GM12801 (cell line): ENCODE results near the gene ANXA4.

Experiments
- TF ChIP-seq, protein P1 (sequence below): IDR thresholded peaks from one replicate; pipeline ENCODE4 v1.5.1; 2011; ENCODE audit warnings: control low read depth; ENCODE audit not compliant: insufficient read length; ENCODE audit errors: extremely low read depth

The ANXA4 gene

DNA sequence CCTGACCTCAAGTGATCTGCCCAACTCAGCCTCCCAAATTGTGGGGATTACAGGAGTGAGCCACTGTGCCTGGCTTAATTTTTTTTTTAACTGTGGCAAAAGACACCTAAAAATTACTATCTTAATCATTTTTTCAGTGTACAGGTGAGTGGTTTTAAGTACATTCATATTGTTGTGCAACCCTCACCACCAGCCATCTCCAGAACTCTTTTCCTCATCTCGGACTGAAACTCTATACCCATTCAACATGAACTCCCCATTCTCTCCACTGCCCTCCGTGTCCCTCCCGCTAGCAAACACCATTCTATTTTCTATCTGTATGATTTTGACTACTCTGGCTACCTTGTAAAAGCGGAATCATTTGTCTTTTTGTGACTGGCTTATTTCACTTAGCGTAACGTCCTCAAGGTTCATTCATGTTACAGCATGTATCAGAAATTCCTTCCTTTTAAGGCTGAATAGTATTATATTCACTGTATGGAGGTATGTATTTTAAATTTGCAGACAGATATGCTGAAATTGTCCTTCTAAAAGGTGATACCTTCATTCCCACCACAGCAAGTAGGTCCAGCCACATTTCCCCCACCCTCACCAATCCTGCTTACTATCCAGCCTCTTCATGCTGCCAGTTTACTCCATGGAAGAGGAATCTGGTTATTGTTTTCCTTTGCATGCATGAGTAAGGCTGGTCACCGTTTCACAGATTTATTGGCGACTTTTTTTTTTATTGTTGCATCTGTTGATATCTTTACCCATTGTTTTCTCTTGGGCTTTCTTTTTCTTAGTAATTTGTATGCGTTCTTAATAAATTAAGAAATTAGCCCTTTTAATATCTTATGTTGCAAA is 40.6 kb upstream of the ANXA4 start:
- TF ChIP-seq, protein P1, sequence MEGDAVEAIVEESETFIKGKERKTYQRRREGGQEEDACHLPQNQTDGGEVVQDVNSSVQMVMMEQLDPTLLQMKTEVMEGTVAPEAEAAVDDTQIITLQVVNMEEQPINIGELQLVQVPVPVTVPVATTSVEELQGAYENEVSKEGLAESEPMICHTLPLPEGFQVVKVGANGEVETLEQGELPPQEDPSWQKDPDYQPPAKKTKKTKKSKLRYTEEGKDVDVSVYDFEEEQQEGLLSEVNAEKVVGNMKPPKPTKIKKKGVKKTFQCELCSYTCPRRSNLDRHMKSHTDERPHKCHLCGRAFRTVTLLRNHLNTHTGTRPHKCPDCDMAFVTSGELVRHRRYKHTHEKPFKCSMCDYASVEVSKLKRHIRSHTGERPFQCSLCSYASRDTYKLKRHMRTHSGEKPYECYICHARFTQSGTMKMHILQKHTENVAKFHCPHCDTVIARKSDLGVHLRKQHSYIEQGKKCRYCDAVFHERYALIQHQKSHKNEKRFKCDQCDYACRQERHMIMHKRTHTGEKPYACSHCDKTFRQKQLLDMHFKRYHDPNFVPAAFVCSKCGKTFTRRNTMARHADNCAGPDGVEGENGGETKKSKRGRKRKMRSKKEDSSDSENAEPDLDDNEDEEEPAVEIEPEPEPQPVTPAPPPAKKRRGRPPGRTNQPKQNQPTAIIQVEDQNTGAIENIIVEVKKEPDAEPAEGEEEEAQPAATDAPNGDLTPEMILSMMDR = no peak

DNA sequence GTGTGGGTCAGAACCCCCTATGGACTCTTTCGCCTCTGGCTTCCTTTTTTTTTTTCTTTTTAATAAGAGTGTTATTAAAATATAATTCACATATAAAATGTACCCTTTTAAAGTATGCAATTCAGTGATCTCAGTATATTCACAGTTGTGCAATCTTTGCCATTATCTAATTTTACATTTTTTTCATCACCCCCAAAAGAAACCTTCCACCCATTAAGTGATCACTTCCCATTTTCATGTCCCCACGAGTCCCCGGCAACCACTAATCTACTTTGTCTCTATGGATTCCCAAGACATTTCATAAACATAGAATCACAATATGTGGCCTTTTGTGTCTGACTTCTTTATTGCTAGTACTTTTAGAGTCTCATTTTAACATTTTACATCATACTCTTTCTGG is 38.7 kb upstream of the ANXA4 start:
- TF ChIP-seq, protein P1 = no peak

DNA sequence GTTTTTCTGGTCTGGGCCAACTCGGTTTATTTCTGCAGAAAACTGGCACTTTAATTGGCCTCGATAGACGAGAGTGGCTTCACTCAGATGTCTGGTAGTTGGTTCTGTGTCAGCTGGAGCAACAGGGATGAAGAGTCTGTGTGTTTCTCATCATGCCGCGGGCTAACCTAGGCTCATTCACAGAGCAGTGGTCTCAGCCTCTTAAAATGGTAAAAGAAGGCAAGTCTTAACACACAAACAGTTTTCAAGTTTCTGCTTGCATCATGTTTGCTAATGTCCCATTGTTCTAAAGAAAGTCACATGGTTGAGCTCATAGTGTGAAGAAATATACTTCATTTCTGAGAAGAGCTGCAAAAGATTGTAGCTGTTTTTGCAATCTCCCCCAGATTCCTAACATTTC is 37.5 kb upstream of the ANXA4 start:
- TF ChIP-seq, protein P1 = no peak

DNA sequence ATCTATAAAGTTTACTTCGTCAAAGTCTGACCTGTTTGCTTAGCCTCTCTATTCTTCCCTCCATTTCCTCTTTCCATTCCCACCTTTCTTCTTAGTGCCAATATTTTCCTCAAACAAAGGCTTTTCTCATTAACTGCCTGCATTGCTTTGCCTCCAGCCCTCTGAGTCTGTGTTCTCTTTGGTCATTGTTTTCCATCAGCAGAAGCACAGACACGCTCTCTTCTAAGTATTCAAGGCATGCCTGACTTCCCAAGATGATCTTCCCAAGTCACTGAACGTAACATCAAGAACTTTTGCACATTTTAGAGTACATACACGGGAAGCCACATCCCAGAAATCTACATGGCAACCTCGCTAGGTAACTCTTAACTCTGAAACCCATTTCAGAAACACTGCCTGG is 32.6 kb upstream of the ANXA4 start:
- TF ChIP-seq, protein P1 = no peak

DNA sequence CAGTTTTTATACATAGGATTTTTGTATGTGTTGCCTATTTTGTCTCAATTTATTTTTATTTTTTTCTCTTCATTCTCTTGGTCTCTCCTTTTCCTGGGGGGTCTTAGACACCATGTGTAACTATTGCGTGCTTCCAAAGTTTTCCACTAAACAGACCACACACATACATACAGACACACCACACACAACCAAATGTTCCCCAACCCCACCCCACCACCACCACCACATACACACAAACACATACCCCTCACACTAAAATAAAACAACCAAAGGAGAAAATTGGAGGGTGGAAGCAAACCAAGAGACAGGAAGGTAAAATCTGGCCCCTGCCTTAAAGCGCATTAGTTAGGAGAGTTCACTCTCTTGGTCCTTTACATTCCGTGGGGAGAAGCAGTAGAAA is 30.0 kb upstream of the ANXA4 start:
- TF ChIP-seq, protein P1 = no peak

DNA sequence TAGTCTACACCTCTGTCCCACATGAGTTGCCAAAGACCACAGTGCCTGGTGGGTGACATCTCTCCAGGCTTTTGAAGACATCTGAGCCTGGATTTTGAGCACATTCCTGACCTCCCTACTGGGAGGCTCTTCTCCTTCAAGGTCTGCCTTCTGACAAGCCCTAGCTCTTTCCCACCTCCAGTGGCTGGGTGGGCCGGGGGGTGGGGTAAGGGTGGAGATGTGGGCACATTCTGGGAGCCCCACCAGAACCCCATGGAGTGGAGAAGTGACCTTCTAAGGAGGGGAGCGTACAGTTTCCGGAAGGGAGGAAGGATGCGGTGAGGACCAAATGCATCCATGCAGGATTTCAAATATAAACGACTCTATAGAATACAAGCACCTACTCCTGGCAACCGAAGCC is 27.9 kb upstream of the ANXA4 start:
- TF ChIP-seq, protein P1 = no peak

DNA sequence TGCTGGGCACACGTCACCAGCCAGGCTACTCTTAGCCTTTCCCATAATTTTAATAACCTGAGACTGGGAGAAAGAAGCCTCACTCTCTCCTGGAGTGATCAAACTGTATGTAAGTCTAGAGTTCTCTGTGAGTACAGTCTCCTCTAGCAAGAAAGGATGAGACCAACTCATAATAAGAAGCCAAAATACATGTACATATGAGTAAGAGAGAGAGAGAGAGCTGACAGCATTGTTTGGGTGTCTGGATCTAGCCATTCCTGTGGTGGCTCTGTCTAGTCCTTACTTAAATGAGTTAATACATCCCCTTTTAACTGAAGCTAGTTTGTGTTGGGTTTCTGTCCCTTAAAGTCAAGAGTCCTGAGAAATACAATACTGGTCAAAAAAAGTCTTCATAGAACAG is 26.0 kb upstream of the ANXA4 start:
- TF ChIP-seq, protein P1 = no peak
